Measurements from ENCODE around the gene BLVRA.

BLVRA gene

DNA sequence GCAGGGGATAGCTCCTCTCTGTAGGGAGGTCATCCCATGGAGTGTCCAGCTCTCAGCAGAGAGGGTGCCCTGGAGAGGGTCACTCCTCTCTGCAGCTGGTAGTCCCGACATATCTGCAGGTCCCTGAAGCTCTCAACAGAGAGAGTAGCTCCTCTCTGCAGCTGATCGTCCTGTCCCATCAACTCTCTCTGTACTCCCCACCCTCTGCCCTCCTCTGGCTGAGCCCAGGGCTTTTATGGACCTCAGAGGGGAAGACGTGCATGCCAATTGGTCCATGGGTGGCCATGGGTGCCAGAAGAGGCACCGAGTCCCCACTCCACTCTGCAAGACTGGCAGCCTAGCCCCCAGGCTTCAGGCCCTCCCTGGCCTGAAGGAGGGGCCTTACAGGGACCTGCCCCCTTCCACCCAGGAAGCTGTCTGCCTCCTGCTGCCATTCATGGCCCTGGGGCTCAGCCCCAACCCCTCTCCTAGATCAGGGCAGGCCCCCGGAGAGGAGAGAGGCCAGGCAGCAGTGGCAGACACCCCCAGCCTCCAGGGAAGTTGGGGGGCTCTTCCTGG is 9.0 kb upstream of the BLVRA start:
- no peak for DNase-seq

DNA sequence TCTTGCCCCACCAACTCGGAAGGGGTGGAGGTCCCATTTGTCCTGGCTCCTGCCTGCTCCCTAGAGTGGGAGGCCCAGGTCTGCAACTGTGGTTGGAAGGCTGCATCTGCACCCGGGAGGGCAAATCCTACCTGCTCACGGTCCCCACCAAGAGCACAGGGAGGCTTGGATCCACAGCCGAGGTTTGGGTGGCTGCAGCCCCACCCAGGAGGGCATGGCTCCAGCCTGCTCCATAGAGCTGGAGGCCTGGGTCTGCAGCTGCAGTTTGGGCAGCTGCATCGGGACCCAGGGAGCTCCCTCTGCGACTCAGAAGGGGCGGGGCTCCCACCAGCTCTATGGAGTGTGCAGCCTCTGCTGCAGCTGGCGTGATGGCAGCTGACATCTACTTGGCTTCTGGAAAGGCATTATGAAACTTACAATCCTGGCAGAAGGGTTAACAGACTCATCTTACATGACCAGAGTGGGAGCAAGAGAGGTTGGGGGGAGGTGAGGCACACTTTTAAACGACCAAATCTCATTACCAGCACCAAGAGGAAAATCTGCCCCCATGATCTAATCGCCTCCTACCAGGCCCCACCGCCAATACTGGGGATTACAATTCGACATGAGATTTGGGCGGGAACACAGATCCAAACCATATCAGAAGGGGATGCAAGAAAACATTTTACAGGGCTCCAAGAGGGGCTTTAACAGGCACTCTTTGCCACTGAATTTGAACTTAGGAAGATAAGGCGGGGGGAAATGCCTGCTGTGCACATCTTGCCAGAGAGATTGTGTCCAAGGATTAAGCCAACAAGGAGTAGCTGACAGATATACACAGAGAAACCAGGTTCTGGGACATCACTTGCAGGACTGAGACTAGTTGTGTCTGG is 8.2 kb upstream of the BLVRA start:
- no peak for DNase-seq

- DNase-seq: no peak
Measured at GRCh38 chr7:43752411-43752810, 6.1 kb upstream of the BLVRA start.

DNA sequence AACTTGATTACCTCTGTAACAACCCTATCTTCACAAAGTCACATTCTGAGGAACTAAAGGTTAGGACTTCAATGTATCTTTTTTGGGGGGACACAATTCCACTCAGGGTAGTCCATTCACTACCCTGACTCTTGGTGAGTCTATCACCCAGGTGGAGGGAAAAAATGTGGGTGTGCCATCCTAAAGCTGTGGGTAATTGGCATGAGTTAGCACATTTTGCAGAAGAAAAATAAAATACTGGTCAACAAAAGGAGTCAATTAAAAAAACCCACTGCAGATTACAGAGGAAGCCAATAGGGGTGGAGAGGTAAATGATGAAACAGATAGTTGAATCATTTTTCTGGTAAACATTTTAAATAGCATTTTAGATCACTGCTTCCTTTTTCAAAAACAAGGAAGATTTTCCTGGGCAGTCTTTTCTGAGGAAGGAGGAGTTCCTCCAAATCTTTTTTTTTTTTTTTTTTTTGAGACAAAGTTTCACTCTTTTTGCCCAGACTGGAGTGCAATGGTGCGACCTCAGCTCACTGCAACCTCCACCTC is 5.1 kb upstream of the BLVRA start:
- no peak for DNase-seq

DNA sequence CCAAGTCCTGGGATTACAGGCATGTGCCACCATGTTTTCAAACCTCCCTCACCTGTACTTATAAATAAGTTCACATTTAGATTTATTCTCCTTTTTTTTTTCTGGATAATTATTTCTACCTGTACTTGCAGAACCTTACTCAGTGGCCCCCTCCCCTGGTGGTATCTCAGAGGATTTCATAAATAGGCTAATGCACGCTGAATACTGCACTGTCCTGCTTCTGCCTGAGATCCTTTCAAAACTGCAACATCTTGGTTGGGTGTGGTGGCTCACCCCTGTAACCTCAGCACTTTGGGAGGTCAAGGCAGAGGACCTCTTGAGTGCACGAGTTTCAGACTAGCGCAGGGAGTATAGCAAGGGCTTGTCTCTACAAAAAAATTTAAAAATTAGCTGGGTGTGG is 4.6 kb upstream of the BLVRA start:
- DNase-seq: no peak

- DNase-seq: no peak
Measured at GRCh38 chr7:43754596-43754995, 3.9 kb upstream of the BLVRA start.

GRCh38 chr7:43756368-43757072 is 2.0 kb upstream of the BLVRA start:
- peak in 16 of 58 donors; percentile 1 to 22 (median 4) for DNase-seq

DNA sequence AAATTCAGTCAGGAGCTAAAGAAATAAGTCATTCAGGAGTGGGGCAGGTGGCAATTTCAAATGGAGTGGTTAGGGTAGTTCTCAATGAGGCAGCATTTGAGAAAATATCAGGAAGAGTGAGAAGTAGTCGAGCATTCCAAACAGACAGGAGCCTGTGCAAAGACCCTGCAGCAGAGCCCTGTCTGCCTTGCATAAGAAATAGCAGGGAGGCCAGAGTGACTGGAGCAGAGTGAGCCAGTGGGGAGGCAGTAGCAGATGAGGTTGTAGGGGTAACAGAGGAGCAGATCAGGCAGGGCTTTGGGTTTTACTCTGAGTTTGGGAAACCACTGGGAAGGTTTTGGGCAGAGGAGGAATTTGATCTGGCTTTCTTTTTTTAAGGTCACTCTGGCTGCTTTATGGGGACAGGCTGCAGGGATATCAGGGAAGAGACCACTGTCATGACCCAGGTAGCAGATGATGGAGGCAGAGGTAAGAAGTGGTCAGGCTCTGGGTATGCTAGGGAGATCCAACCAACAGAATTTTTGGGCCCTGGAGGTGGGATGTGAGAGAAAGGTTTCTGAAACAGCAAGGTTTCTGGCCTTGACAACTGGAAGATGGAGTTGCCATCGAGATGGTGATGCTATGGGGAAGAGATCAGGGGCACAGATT is 1.3 kb upstream of the BLVRA start:
- no peak for DNase-seq

DNA sequence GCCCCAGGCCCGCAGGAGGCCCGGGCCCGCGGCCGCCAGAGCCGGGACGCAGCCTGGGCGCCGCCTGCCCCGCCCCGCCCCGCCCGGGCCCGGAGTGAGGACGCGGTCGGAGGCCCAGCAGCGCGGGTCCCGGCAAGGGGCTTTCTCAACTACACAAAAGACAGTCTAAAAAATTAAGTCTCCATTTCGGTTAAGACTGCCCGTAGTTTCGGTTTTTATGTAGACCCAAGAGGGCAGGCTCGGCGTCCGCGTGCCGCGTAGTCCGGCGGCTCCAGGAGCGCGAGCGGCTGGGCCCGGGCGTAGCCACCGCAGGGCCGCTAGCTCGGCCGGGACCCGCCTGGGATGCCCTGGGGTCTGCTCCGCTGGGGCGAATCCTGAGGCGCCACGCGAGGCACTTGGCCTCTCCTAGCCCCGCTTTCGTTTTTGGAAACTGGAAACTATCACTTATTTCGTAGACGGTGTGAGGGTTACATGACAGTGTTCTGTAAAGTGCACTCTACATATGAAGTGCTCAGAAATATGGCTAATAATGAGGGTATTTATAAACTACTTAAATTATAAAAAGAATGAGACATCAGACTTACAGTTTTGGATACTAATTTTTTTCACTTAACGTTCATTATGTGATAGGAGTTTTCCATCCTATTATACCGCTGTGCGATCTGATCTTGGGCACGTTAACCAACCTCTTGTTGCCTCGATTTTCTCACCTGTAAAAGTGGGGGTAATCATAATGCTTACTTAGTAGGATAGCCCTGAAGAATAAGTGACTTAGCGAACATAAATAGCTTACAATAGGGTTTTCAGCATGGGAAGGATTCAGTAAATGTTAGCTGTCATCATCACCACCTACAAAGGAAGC is 573 bp downstream of the BLVRA start:
- peak in 28 of 58 donors; percentile 4 to 67 (median 34) for DNase-seq

DNA sequence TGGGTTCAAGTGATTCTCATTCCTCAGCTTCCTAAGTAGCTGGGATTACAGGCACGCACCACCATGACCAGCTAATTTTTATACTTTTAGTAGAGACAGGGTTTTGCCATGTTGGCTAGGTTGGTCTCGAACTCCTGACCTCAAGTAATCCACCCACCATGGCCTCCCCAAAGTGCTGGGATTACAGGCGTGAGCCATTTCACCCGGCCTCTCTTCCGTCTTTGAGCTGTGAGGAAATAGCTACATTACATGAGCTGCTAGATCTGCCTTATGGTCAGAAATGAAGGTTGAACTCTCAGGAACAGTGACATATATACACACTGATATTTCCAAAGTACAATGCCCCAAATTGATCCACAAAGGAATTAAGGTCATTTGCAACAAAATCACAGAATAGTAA is 2.4 kb downstream of the BLVRA start:
- no peak for DNase-seq

DNA sequence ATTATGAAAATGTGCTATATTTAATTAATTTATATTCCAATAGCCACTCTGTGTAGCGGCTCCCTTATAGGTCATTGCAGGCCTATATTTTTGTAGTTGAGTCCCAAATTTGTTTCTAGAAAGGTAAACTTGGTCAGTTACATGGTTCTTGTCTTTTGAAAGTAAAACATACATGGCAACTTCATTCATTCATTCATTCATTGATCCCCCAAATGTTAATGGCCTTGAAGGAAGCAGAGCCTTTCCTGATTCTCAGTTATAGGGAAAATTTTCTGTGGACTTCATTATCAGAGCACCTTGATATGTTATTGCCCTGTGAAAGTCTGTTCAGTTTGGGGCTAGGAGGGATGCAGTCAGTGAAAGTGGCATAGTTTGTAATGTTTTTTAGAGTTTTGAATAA is 2.9 kb downstream of the BLVRA start:
- no peak for DNase-seq

DNA sequence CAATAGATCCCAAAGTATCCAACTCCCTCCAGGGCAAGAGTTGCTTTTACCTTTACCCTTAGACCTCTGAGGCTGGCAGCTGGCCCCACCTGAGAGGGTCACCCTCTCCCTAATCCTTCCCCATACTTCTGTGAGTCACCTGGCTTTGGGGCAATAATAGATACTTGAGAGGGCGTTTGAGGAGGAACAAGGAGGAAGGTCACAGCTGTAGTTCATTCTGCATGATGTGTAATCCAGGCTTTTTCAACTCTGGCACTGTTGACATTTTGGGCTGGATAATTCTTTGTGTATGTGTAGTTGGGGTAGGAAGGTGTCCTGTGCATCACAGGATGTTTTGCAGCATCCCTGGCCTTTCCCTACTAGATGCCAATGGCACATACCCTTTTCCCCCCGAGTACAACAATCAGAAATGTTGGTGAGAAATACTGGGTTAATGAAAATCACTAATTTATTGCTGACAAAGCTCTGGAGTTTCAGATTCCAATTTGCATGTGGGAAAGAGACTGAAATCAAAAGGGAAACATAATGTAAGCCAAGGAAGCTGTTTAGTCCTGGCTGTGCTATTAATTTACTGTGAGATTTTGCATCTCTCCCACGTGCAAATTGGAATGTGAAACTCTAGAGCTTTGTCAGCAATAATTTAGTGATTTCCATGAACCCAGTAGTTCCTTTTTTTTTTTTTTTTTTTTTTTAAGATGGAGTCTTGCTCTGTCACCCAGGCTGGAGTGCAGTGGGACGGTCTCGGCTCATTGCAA is 3.6 kb downstream of the BLVRA start:
- DNase-seq: no peak

GRCh38 chr7:43763183-43763582 is 4.7 kb downstream of the BLVRA start:
- no peak for DNase-seq

DNA sequence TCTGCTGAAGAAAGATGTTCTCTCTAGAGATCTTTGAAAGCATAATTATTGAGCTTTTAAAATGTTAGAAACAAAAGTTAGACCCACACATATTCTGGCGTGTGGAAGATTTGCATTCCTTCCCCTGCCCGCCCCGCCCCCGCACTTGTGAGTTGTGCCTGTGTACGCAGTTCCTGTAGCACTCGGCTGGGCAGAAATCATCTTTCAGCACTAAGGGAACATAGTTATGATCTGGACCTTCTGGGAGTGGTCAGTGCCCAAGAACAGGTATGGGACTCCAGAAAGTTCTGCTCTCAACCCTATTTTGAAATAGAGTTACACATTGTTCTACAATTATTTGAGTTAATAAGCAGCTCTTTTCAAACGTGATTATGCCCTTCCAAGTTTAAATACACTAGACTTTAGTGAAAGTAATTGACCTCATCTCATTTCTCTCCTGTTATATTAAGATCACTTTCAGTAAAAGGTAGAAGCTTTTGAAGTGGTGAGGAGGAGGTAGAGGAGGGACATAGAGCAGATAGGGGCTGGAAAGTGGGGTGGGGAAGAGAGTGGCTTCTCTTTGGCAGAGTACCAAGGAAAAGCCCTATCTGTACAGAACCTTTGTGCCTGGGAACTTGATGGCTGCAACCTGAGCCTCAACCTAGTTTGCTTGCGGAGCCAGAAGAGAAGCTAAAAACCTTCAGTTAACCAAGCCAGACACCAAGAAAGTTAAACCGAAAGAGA is 5.7 kb downstream of the BLVRA start:
- no peak for DNase-seq

DNA sequence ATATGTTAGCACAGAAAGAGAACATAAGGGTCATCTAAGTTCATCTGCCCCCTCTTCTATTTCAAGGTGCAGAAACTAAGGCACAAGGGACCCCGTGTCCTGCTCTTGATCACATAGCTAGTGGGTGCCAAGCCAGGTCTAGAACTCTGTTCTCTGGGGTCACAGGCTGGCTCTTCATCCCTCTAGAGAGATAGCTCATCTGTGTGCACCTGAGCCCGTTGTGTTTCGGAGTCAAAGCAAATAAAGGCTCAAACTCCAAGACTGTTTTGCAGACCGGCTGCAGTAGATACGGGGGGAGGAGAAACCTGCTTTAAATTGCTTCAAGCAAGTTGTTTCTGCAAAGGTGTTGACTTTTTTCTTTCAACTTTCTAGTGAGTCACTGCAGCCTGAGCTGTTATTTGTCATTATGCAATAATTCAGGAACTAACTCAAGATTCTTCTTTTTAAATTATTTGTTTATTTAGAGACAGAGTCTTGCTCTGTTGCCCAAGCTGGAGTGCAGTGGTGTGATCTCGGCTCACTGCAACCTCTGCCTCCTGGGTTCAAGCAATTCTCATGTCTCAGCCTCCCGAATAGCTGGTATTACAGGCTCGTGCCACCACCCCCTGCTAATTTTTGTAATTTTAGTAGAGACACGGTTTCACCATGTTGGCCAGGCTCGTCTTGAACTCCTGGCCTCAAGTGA is 6.5 kb downstream of the BLVRA start:
- DNase-seq: no peak

DNA sequence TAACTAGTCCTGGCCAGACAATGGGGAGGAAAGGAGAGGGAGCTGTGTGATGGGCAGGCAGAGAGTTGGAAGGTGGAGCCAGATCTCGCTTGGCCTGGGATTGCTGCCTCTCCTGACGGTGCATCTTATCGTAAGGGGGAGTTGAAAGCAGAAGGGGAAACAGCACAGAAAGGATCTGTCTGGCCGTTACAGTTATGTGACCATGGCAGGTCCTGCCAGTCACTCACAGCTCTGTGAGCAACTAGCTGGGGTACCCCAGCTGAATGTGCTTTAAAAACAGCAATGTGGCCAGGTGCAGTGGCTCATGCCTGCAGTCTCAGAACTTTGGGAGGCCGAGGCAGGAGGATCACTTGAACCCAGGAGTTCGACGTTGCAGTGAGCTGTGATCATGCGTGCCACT is 8.1 kb downstream of the BLVRA start:
- no peak for DNase-seq

- DNase-seq: no peak
Measured at GRCh38 chr7:43767311-43767710, 8.8 kb downstream of the BLVRA start.

DNA sequence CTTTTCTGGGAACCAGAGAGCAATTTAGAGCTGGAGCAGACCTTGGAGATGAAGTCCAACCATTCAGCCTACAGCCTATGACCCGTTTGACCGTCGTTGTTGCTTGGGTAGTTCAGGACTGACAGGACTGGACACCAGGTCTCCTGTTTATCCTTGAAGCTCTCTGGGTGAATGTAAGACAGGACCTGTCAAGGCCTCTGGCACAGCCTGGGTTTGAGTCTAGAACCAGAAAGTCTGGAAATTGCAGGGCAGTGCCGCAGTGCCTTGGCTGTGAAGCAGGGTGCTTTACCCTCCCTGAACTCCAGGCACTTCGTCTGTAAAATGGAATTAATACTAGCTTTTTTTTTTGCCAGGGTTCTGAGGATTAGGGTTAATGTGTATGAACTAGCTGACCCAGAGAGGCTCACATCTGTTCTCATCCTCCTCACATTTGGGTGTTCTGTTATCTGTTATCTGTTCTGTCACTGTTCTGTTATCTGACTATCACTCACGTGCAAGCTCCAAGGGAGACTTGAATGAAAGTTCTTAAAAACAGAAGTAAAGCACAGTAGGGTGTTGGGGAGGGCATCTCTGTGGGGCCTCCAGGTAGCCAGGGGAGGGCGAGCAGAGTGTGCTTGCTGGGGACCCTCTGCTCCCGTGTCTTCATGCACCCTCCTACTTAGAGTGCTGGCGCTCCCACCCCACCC is 9.9 kb downstream of the BLVRA start:
- DNase-seq: no peak

Measured in anterior cingulate cortex (tissue), 58 donors.